Endothelial cell of umbilical vein (primary cell): Measurements from ENCODE around the gene ZNF497. TPM values are rescaled to one million over a fixed set of nuclear protein-coding genes. Genes with fewer than 3 reads are reported as not detected.

Source experiments
- BruUV-seq: library from RNA; stranded (reverse); fragments of 400-500 nt; replicated peaks from 2 replicates; lab custom pipeline; 2021; lab: Mats Ljungman, UMichigan
- CTCF ChIA-PET: fragments of 300-600, 350-600 bp; sonication (Branson Sonifier 250); formaldehyde crosslinking; loops from one replicate; lab custom pipeline; 2021; ENCODE audit warnings: antibody characterized with exemption, inconsistent platforms; lab: Charles Lee
- POLR2A ChIA-PET: fragments of 300-600, 350-600 bp; sonication (Branson Sonifier 250); formaldehyde crosslinking; loops from one replicate; lab custom pipeline; 2021; ENCODE audit warnings: antibody characterized with exemption, inconsistent platforms; lab: Charles Lee
- DNase-seq: peaks from one replicate; pipeline ENCODE4 v3.0.0-alpha.2; 2011; ENCODE audit warnings: low read depth, low spot score
- FAIRE-seq: peaks from 2 replicates; lab custom pipeline; 2011; peaks lifted over from hg19 to GRCh38; lab: Jason Lieb, UNC
- H2AFZ ChIP-seq: 2 replicates; pipeline ENCODE4 v1.6.0; 2012; ENCODE audit warnings: low read depth, low read length, control low read depth, inconsistent platforms
- H3K27ac ChIP-seq: 2 replicates; pipeline ENCODE4 v1.5.1; 2011; ENCODE audit warnings: low read depth, mild to moderate bottlenecking, control low read depth, low read length, moderate library complexity; ENCODE audit not compliant: insufficient read depth
- H3K27me3 ChIP-seq, 2 experiments: 2 replicates each; pipeline versions ENCODE4 v1.6.0 to v1.6.1; 2011; ENCODE audit warnings: low read length in 2 of 2, mixed read lengths in 1 of 2; ENCODE audit not compliant: control insufficient read depth in 2 of 2, insufficient read depth in 2 of 2
- H3K36me3 ChIP-seq, 2 experiments: 2 replicates in 1 of 2; 3 replicates in 1 of 2; pipeline ENCODE4 v1.5.1; 2011; ENCODE audit warnings: low read length in 2 of 2, mild to moderate bottlenecking in 1 of 2, moderate library complexity in 1 of 2; ENCODE audit not compliant: control insufficient read depth in 2 of 2, insufficient read depth in 2 of 2; ENCODE audit errors: extremely low read depth in 1 of 2
- H3K4me1 ChIP-seq: 3 replicates; pipeline ENCODE4 v1.5.1; 2011; ENCODE audit warnings: mild to moderate bottlenecking, low read length; ENCODE audit not compliant: control insufficient read depth, insufficient read depth; ENCODE audit errors: extremely low read depth
- H3K4me2 ChIP-seq: 2 replicates; pipeline ENCODE4 v1.6.1; 2011; ENCODE audit warnings: low read length, control low read depth, mixed read lengths; ENCODE audit not compliant: insufficient read depth
- H3K4me3 ChIP-seq, 3 experiments: fragments of 200-600 bp in 1 of 3; sonication (generic), shearing (Covaris generic) in 1 of 3; replicated peaks in 1 of 3; 2 replicates each; pipeline ENCODE4 v1.5.1; 2011 to 2016; ENCODE audit warnings: control low read depth in 3 of 3, low read length in 3 of 3, mild to moderate bottlenecking in 2 of 3, inconsistent platforms in 1 of 3, low read depth in 1 of 3, moderate library complexity in 1 of 3; ENCODE audit not compliant: insufficient read depth in 1 of 3
- H3K79me2 ChIP-seq: 2 replicates; pipeline ENCODE4 v1.6.0; 2012; ENCODE audit warnings: low read length, inconsistent platforms; ENCODE audit not compliant: control insufficient read depth, insufficient read depth
- H3K9ac ChIP-seq: replicated peaks from 2 replicates; pipeline ENCODE3; 2011; ENCODE audit warnings: low read length, control low read depth; ENCODE audit not compliant: insufficient read depth; ENCODE audit errors: extremely low read depth
- H3K9me1 ChIP-seq: replicated peaks from 3 replicates; pipeline ENCODE4 v1.6.0; 2011; ENCODE audit warnings: mild to moderate bottlenecking, low read length; ENCODE audit not compliant: control insufficient read depth, insufficient read depth; ENCODE audit errors: extremely low read depth
- H3K9me3 ChIP-seq: replicated peaks from 2 replicates; pipeline ENCODE4 v1.5.1; 2012; ENCODE audit warnings: low read length, inconsistent platforms; ENCODE audit not compliant: control insufficient read depth, insufficient read depth
- H4K20me1 ChIP-seq: replicated peaks from 2 replicates; pipeline ENCODE3; 2011; ENCODE audit warnings: mild to moderate bottlenecking, low read length; ENCODE audit not compliant: control insufficient read depth, insufficient read depth; ENCODE audit errors: extremely low read depth
- CTCF ChIP-seq, 2 donors: IDR thresholded peaks; 1 replicate in 1 of 2; 2 replicates in 1 of 2; pipeline ENCODE4 v1.5.1; 2011; ENCODE audit warnings: low read length in 2 of 2, mild to moderate bottlenecking in 2 of 2, moderate library complexity in 2 of 2, control low read depth in 1 of 2, inconsistent platforms in 1 of 2, low read depth in 1 of 2; ENCODE audit not compliant: insufficient read depth in 1 of 2; ENCODE audit errors: extremely low read depth in 1 of 2
- EZH2 ChIP-seq: IDR thresholded peaks from 2 replicates; pipeline ENCODE4 v1.6.1; 2012; ENCODE audit warnings: borderline replicate concordance, low read depth, mild to moderate bottlenecking, moderate library complexity, low read length, inconsistent platforms; ENCODE audit not compliant: severe bottlenecking
- FOS ChIP-seq: IDR thresholded peaks from 2 replicates; pipeline ENCODE4 v1.6.1; 2011; ENCODE audit warnings: mild to moderate bottlenecking, low read length, moderate library complexity, borderline replicate concordance; ENCODE audit not compliant: insufficient read depth
- GATA2 ChIP-seq: IDR thresholded peaks from 2 replicates; pipeline ENCODE4 v1.7.0; 2011; ENCODE audit warnings: low read depth, mild to moderate bottlenecking, moderate library complexity, mixed read lengths, low read length; ENCODE audit not compliant: insufficient read length, insufficient read depth
- POLR2A ChIP-seq: IDR thresholded peaks from 2 replicates; pipeline ENCODE4 v1.6.1; 2012; ENCODE audit warnings: low read depth, mild to moderate bottlenecking, control low read depth, low read length
- POLR2AphosphoS5 ChIP-seq: IDR thresholded peaks from 2 replicates; pipeline ENCODE4 v1.6.1; 2012; ENCODE audit warnings: low read depth, mild to moderate bottlenecking, control low read depth, low read length, moderate library complexity; ENCODE audit not compliant: insufficient read depth
- dilution Hi-C: fragments of 300-500 bp; cut with MboI; formaldehyde crosslinking; loops from one replicate; pipeline ENCODE4 v1.15.0; 2019; ENCODE audit warnings: low sequenced_read_pairs; ENCODE audit not compliant: extremely low pct_ligation_motif_present
- intact Hi-C: fragments of 100-400 bp; cut with micrococcal nuclease; formaldehyde crosslinking; loops from one replicate; pipeline ENCODE4 v1.10.0; 2022
- polyA plus RNA-seq, 4 experiments: library from polyadenylated mRNA; depleted of rRNA in 3 of 4; stranded (reverse) in 3 of 4; unstranded in 1 of 4; fragments of >200 nt; gene quantifications; 2 replicates each; pipeline versions ENCODE4 v1.2.1 to v1.2.3, GENCODE V29; 2011 to 2012; ENCODE audit warnings: missing spikeins in 1 of 4
- total RNA-seq: library from RNA; stranded (reverse); gene quantifications from 2 replicates; pipeline ENCODE4 v1.2.3, GENCODE V29; 2021

Gene ZNF497
- total and polyA plus RNA-seq, 2 donors (not counting 3 experiments of a cell fraction or from before 2014, with no cell fraction given) = 0.40 to 1.3 TPM

DNA sequence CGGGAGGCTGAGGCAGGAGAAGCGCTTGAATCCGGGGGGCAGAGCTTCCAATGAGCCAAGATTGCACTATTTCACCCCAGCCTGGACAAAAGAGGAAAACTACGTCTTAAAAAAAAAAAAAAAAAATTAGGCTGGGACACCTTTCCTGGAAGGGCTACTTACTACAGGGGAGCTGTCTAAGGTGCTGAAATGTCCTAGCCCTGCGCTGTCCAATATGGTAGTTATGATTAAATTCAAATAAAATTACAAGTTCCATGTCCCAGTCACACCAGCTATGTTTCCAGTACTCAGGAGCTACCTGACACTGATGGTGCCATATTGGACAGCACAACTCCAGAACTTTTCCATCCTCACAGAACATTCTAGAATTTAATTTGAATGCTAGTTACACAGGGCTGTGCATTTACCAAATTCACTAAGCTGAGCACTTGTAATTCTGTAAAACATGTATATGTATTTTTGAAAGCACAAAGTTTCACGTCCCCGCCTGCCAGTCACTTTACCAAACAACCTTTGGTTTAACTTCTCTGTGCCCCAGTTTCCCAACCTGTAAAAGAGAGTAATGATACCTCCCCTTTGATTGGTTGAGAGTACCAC lies 45.0 kb downstream of the ZNF497 start:
- FAIRE-seq = peak; percentile 79

More for the DNA sequence above, 45.0 kb downstream of the ZNF497 start:
- Histone ChIP-seq H3K36me3 (peaks cover 0 to 17% of the 10 kb centered on the region in 2 experiments), H3K27me3 (no peaks in the 10 kb centered on the region), H3K4me1 (no peaks in the 10 kb centered on the region), H3K9me1 (no peaks in the 10 kb centered on the region), H2AFZ (no peak overlapping the region), H3K9me3 (no peaks in the 10 kb centered on the region), H3K79me2 (no peaks in the 10 kb centered on the region), H3K4me3 (no peak overlapping the region), H3K27ac (no peak overlapping the region), H3K4me2 (no peak overlapping the region), H3K9ac (no peak overlapping the region), H4K20me1 (no peaks in the 10 kb centered on the region)
- no peak for TF ChIP-seq POLR2A
- TF ChIP-seq FOS = no peak
- no peak for TF ChIP-seq GATA2
- TF ChIP-seq POLR2AphosphoS5 = no peak
- no peak for TF ChIP-seq CTCF (IDR thresholded peaks at IDR 0.05; ENCODE audit: extremely low read depth in 1 of 2, insufficient read depth in 1 of 2, low read depth in 1 of 2, low read length in 2 of 2)
- TF ChIP-seq EZH2 = no peak
- POLR2A ChIA-PET = no interaction called here
- dilution Hi-C loops (no loop called here), intact Hi-C loops (no loop called here)
- no TSS peak for BruUV-seq
- DNase-seq = peak; percentile 38
- CTCF ChIA-PET = interaction anchor here (0.6 to 0.9 kb wide), 2 partner anchors 9 to 17 kb away, joined by 3 to 4 read pairs; partner anchors contain the start of gene ZSCAN22
